WTC11 (cell line): ENCODE results near the gene AMER3. TPM values are rescaled to one million over a fixed set of nuclear protein-coding genes. Genes with fewer than 3 reads are reported as not detected.

Experiments used
- ETV6 ChIP-seq: sonication (generic); formaldehyde crosslinking; IDR thresholded peaks from 2 replicates; pipeline ENCODE4 v1.8.1; 2022; ENCODE audit warnings: mild to moderate bottlenecking, missing genetic modification reagents
- FOXK1 ChIP-seq: sonication (generic); formaldehyde crosslinking; IDR thresholded peaks from 2 replicates; pipeline ENCODE4 v1.8.0; 2022; ENCODE audit warnings: mild to moderate bottlenecking, moderate library complexity, missing genetic modification reagents
- GTF2I ChIP-seq: fragments of 250-450 bp; sonication (Bioruptor Pico); conservative IDR thresholded peaks from 2 replicates; pipeline ENCODE4 v1.4.0; 2021; ENCODE audit warnings: mild to moderate bottlenecking
- PRRX2 ChIP-seq: fragments of 250-450 bp; sonication (Bioruptor Pico); IDR thresholded peaks from 2 replicates; pipeline ENCODE4 v1.8.0; 2021; ENCODE audit warnings: mild to moderate bottlenecking
- TEAD1 ChIP-seq: sonication (generic); formaldehyde crosslinking; IDR thresholded peaks from 2 replicates; pipeline ENCODE4 v1.8.0; 2022; ENCODE audit warnings: mild to moderate bottlenecking, missing genetic modification reagents
- TP53 ChIP-seq: sonication (generic); formaldehyde crosslinking; IDR thresholded peaks from 2 replicates; pipeline ENCODE4 v1.8.1; 2023; ENCODE audit warnings: mild to moderate bottlenecking, missing genetic modification reagents
- ZNF121 ChIP-seq: sonication (generic); formaldehyde crosslinking; IDR thresholded peaks from 2 replicates; pipeline ENCODE4 v1.8.0; 2023; ENCODE audit warnings: missing genetic modification reagents
- ZNF317 ChIP-seq: sonication (generic); formaldehyde crosslinking; IDR thresholded peaks from 2 replicates; pipeline ENCODE4 v1.8.1; 2023; ENCODE audit warnings: low read depth, mild to moderate bottlenecking, moderate library complexity, missing genetic modification reagents, borderline replicate concordance
- total RNA-seq: library from RNA; stranded (reverse); gene quantifications from 3 replicates; pipeline ENCODE4 v1.2.3, GENCODE V29; 2021
- TF ChIP-seq, protein P1 (sequence below): sonication (generic); formaldehyde crosslinking; IDR thresholded peaks from 2 replicates; pipeline ENCODE4 v1.8.1; 2023; ENCODE audit warnings: mild to moderate bottlenecking, moderate library complexity, missing genetic modification reagents
- TF ChIP-seq, protein P2 (sequence below): fragments of 250-450 bp; sonication (Bioruptor Pico); conservative IDR thresholded peaks from 2 replicates; pipeline ENCODE4 v1.9.0; 2021; ENCODE audit warnings: mild to moderate bottlenecking
- TF ChIP-seq, protein P3 (sequence below): sonication (generic); formaldehyde crosslinking; IDR thresholded peaks from 2 replicates; pipeline ENCODE4 v1.8.0; 2023; ENCODE audit warnings: missing genetic modification reagents
- TF ChIP-seq, protein P4 (sequence below): sonication (generic); formaldehyde crosslinking; IDR thresholded peaks from 2 replicates; pipeline ENCODE4 v1.8.0; 2022; ENCODE audit warnings: mild to moderate bottlenecking, missing genetic modification reagents
- TF ChIP-seq, protein P5 (sequence below): sonication (generic); formaldehyde crosslinking; IDR thresholded peaks from 2 replicates; pipeline ENCODE4 v1.8.0; 2022; ENCODE audit warnings: mild to moderate bottlenecking, missing genetic modification reagents
- TF ChIP-seq, protein P6 (sequence below): fragments of 250-450 bp; sonication (Bioruptor Pico); IDR thresholded peaks from 2 replicates; pipeline ENCODE4 v1.8.0; 2021; ENCODE audit warnings: mild to moderate bottlenecking
- TF ChIP-seq, protein P7 (sequence below): sonication (generic); formaldehyde crosslinking; conservative IDR thresholded peaks from 2 replicates; pipeline ENCODE4 v1.8.1; 2023; ENCODE audit warnings: mild to moderate bottlenecking, low read depth, missing genetic modification reagents, moderate library complexity
- TF ChIP-seq, protein P8 (sequence below): fragments of 200-600 bp; IDR thresholded peaks from 2 replicates; pipeline ENCODE4 v1.8.0; 2022; ENCODE audit warnings: antibody characterized with exemption
- TF ChIP-seq, protein P9 (sequence below): sonication (generic); formaldehyde crosslinking; IDR thresholded peaks from 2 replicates; pipeline ENCODE4 v1.8.1; 2022; ENCODE audit warnings: mild to moderate bottlenecking, missing genetic modification reagents, moderate library complexity, borderline replicate concordance
- TF ChIP-seq, protein P10 (sequence below): fragments of 250-450 bp; sonication (Bioruptor Pico); IDR thresholded peaks from 2 replicates; pipeline ENCODE4 v1.9.0; 2021; ENCODE audit warnings: mild to moderate bottlenecking, borderline replicate concordance

AMER3 gene
- total RNA-seq, 1 experiment from 2014 or later: 0.13 TPM

DNA sequence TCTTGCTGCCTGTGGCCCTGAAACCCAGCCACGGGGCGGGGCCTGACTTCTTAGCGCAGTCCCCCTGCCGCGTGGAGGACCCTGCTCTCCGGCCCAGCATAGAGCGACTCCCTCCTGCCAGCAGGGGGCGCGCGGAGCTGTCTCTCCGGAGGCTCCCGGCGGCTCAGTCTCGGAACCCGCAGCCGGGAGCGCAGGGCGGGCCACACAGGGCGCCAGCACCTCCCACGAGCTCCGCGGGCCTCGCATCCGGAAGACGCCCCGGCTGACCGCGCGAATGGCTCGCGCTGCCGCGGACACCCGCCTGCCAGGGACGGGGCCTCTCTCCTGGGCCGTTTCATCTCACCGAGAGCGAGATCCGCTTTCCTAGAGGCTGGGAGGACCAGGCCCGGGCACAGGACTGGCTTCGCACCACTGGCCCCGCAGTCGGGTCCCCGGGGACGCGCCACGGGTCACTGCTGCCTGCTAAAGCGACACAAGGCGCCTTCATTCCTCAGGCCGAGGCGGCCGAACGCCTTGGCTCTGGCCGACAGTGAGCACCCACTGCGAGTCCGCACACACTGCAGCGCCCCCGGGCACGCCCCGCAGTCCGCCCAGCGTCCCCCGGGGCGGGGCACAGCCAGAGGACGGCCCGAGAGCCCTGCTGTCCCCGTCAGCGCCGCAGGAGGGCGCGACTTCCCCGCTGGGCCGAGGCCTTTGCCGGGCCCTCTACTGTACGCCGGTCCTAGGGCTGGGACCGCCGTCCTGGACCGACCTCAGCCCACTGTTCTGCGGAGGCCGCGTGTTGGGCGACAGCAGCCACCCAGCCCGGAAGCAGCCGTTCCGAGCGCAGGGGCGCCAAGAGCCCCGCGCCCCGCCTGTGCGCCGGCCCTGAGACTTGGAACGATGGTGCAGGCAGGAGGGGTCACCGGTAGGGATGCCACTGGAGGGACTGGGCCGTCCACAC, 42.4 kb downstream of the AMER3 start (continued):
- TF ChIP-seq, protein P1, sequence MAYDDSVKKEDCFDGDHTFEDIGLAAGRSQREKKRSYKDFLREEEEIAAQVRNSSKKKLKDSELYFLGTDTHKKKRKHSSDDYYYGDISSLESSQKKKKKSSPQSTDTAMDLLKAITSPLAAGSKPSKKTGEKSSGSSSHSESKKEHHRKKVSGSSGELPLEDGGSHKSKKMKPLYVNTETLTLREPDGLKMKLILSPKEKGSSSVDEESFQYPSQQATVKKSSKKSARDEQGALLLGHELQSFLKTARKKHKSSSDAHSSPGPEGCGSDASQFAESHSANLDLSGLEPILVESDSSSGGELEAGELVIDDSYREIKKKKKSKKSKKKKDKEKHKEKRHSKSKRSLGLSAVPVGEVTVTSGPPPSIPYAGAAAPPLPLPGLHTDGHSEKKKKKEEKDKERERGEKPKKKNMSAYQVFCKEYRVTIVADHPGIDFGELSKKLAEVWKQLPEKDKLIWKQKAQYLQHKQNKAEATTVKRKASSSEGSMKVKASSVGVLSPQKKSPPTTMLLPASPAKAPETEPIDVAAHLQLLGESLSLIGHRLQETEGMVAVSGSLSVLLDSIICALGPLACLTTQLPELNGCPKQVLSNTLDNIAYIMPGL (CRISPR knock-in tag): peak; percentile 92
- TF ChIP-seq TEAD1 (CRISPR knock-in tag): peak; percentile 46; the same call in 1 of the 2 replicates
- peak; percentile 76; the same call in 1 of the 2 replicates for TF ChIP-seq ZNF121
- TF ChIP-seq, protein P2, sequence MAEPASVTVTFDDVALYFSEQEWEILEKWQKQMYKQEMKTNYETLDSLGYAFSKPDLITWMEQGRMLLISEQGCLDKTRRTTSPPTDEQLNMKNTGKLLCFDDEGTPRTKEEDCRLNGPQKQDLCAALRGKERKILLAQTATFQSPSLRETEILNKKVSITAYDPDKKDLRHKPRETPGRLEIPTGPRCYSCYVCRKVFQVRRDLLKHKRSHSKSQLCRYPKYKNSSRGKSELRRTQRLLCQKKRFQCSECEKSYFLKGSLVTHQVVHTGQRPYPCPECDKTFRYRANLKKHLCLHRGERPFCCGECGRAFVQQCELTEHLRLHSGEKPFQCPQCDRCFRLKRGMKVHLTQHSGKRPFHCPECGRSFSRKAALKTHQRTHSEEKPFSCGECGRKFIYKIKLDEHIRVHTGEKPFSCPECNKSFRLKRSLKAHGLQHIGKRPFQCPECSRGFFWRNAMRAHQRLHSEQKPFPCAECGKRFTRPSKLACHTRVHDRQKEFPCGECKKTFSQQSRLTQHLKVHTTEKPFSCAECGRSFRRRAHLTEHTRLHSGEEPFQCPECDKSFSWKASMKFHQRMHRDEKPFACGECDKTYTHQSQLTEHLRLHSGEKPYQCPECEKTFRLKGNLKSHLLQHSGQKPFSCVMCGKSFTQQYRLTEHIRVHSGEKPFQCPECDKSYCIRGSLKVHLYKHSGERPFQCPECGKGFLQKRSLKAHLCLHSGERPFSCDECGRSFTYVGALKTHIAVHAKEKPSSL (CRISPR knock-in tag): no peak
- TF ChIP-seq, protein P3, sequence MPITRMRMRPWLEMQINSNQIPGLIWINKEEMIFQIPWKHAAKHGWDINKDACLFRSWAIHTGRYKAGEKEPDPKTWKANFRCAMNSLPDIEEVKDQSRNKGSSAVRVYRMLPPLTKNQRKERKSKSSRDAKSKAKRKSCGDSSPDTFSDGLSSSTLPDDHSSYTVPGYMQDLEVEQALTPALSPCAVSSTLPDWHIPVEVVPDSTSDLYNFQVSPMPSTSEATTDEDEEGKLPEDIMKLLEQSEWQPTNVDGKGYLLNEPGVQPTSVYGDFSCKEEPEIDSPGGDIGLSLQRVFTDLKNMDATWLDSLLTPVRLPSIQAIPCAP: no peak
- TF ChIP-seq, protein P4, sequence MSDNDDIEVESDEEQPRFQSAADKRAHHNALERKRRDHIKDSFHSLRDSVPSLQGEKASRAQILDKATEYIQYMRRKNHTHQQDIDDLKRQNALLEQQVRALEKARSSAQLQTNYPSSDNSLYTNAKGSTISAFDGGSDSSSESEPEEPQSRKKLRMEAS (CRISPR knock-in tag): peak; percentile 65
- 0 out of 2 replicates have a peak, but pooled peaks have one; percentile 12 for TF ChIP-seq TP53 (CRISPR knock-in tag)
- TF ChIP-seq, protein P5, sequence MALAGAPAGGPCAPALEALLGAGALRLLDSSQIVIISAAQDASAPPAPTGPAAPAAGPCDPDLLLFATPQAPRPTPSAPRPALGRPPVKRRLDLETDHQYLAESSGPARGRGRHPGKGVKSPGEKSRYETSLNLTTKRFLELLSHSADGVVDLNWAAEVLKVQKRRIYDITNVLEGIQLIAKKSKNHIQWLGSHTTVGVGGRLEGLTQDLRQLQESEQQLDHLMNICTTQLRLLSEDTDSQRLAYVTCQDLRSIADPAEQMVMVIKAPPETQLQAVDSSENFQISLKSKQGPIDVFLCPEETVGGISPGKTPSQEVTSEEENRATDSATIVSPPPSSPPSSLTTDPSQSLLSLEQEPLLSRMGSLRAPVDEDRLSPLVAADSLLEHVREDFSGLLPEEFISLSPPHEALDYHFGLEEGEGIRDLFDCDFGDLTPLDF (CRISPR knock-in tag): no peak
- TF ChIP-seq, protein P6, sequence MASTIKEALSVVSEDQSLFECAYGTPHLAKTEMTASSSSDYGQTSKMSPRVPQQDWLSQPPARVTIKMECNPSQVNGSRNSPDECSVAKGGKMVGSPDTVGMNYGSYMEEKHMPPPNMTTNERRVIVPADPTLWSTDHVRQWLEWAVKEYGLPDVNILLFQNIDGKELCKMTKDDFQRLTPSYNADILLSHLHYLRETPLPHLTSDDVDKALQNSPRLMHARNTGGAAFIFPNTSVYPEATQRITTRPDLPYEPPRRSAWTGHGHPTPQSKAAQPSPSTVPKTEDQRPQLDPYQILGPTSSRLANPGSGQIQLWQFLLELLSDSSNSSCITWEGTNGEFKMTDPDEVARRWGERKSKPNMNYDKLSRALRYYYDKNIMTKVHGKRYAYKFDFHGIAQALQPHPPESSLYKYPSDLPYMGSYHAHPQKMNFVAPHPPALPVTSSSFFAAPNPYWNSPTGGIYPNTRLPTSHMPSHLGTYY (CRISPR knock-in tag): no peak
- TF ChIP-seq, protein P7, sequence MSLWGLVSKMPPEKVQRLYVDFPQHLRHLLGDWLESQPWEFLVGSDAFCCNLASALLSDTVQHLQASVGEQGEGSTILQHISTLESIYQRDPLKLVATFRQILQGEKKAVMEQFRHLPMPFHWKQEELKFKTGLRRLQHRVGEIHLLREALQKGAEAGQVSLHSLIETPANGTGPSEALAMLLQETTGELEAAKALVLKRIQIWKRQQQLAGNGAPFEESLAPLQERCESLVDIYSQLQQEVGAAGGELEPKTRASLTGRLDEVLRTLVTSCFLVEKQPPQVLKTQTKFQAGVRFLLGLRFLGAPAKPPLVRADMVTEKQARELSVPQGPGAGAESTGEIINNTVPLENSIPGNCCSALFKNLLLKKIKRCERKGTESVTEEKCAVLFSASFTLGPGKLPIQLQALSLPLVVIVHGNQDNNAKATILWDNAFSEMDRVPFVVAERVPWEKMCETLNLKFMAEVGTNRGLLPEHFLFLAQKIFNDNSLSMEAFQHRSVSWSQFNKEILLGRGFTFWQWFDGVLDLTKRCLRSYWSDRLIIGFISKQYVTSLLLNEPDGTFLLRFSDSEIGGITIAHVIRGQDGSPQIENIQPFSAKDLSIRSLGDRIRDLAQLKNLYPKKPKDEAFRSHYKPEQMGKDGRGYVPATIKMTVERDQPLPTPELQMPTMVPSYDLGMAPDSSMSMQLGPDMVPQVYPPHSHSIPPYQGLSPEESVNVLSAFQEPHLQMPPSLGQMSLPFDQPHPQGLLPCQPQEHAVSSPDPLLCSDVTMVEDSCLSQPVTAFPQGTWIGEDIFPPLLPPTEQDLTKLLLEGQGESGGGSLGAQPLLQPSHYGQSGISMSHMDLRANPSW (CRISPR knock-in tag): no peak
- peak; percentile 47; the same call in 1 of the 2 replicates for TF ChIP-seq ETV6
- no peak for TF ChIP-seq PRRX2 (CRISPR knock-in tag)
- TF ChIP-seq FOXK1 (CRISPR knock-in tag): 0 out of 2 replicates have a peak, but pooled peaks have one; percentile 34
- TF ChIP-seq, protein P8, sequence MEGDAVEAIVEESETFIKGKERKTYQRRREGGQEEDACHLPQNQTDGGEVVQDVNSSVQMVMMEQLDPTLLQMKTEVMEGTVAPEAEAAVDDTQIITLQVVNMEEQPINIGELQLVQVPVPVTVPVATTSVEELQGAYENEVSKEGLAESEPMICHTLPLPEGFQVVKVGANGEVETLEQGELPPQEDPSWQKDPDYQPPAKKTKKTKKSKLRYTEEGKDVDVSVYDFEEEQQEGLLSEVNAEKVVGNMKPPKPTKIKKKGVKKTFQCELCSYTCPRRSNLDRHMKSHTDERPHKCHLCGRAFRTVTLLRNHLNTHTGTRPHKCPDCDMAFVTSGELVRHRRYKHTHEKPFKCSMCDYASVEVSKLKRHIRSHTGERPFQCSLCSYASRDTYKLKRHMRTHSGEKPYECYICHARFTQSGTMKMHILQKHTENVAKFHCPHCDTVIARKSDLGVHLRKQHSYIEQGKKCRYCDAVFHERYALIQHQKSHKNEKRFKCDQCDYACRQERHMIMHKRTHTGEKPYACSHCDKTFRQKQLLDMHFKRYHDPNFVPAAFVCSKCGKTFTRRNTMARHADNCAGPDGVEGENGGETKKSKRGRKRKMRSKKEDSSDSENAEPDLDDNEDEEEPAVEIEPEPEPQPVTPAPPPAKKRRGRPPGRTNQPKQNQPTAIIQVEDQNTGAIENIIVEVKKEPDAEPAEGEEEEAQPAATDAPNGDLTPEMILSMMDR: peak; percentile 82
- TF ChIP-seq, protein P9, sequence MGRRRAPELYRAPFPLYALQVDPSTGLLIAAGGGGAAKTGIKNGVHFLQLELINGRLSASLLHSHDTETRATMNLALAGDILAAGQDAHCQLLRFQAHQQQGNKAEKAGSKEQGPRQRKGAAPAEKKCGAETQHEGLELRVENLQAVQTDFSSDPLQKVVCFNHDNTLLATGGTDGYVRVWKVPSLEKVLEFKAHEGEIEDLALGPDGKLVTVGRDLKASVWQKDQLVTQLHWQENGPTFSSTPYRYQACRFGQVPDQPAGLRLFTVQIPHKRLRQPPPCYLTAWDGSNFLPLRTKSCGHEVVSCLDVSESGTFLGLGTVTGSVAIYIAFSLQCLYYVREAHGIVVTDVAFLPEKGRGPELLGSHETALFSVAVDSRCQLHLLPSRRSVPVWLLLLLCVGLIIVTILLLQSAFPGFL (CRISPR knock-in tag): no peak
- no peak for TF ChIP-seq ZNF317
- no peak for TF ChIP-seq GTF2I (CRISPR knock-in tag)
- TF ChIP-seq, protein P10, sequence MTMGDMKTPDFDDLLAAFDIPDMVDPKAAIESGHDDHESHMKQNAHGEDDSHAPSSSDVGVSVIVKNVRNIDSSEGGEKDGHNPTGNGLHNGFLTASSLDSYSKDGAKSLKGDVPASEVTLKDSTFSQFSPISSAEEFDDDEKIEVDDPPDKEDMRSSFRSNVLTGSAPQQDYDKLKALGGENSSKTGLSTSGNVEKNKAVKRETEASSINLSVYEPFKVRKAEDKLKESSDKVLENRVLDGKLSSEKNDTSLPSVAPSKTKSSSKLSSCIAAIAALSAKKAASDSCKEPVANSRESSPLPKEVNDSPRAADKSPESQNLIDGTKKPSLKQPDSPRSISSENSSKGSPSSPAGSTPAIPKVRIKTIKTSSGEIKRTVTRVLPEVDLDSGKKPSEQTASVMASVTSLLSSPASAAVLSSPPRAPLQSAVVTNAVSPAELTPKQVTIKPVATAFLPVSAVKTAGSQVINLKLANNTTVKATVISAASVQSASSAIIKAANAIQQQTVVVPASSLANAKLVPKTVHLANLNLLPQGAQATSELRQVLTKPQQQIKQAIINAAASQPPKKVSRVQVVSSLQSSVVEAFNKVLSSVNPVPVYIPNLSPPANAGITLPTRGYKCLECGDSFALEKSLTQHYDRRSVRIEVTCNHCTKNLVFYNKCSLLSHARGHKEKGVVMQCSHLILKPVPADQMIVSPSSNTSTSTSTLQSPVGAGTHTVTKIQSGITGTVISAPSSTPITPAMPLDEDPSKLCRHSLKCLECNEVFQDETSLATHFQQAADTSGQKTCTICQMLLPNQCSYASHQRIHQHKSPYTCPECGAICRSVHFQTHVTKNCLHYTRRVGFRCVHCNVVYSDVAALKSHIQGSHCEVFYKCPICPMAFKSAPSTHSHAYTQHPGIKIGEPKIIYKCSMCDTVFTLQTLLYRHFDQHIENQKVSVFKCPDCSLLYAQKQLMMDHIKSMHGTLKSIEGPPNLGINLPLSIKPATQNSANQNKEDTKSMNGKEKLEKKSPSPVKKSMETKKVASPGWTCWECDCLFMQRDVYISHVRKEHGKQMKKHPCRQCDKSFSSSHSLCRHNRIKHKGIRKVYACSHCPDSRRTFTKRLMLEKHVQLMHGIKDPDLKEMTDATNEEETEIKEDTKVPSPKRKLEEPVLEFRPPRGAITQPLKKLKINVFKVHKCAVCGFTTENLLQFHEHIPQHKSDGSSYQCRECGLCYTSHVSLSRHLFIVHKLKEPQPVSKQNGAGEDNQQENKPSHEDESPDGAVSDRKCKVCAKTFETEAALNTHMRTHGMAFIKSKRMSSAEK (CRISPR knock-in tag): no peak
